ENCODE results near the gene PCGF3.

PCGF3 gene

GRCh38 chr4:709348-709747 is 3.7 kb downstream of the PCGF3 start:
- H3K4me3 ChIP-seq (ENCODE audit: low read depth, low read length): no peak overlapping the region
- H3K9me3 ChIP-seq (ENCODE audit: control insufficient read depth, insufficient read depth, low read depth, low read length): peaks cover 3% of the 10 kb centered on the region; the same call in 1 of the 2 replicates
- H3K4me1 ChIP-seq (ENCODE audit: control insufficient read depth, insufficient read depth, low read length): peaks cover 5% of the 10 kb centered on the region; the same call in 1 of the 2 replicates

GRCh38 chr4:710116-710515 is 4.5 kb downstream of the PCGF3 start:
- H3K4me3 ChIP-seq (ENCODE audit: low read depth, low read length): no peak overlapping the region
- H3K27me3 ChIP-seq (ENCODE audit: control insufficient read depth, insufficient read depth, low read length): no peaks in the 10 kb centered on the region
- H3K4me1 ChIP-seq (ENCODE audit: control insufficient read depth, insufficient read depth, low read length): peaks cover 5% of the 10 kb centered on the region; the same call in 1 of the 2 replicates
- no peak overlapping the region for H3K9ac ChIP-seq (ENCODE audit: low read length)
- peaks cover 31% of the 10 kb centered on the region for H3K36me3 ChIP-seq (ENCODE audit: control insufficient read depth, insufficient read depth, low read length)
- H3K9me3 ChIP-seq (ENCODE audit: control insufficient read depth, insufficient read depth, low read depth, low read length): peaks cover 3% of the 10 kb centered on the region; the same call in 1 of the 2 replicates
- H3K27ac ChIP-seq (ENCODE audit: low read depth, low read length): no peak overlapping the region

More at GRCh38 chr4:709348-709747, 3.7 kb downstream of the PCGF3 start:
- H3K27me3 ChIP-seq (ENCODE audit: control insufficient read depth, insufficient read depth, low read length): peaks cover 7% of the 10 kb centered on the region
- H3K27ac ChIP-seq (ENCODE audit: low read depth, low read length): no peak overlapping the region
- H3K9ac ChIP-seq (ENCODE audit: low read length): no peak overlapping the region
- H3K36me3 ChIP-seq (ENCODE audit: control insufficient read depth, insufficient read depth, low read length): peaks cover 28% of the 10 kb centered on the region

- Histone ChIP-seq H3K9ac (ENCODE audit: low read length) (no peak overlapping the region), H3K27ac (ENCODE audit: low read depth, low read length) (no peak overlapping the region), H3K4me3 (ENCODE audit: low read depth, low read length) (no peak overlapping the region), H3K36me3 (ENCODE audit: control insufficient read depth, insufficient read depth, low read length) (peaks cover 31% of the 10 kb centered on the region), H3K9me3 (ENCODE audit: control insufficient read depth, insufficient read depth, low read depth, low read length) (peaks cover 3% of the 10 kb centered on the region; the same call in 1 of the 2 replicates), H3K4me1 (ENCODE audit: control insufficient read depth, insufficient read depth, low read length) (peaks cover 5% of the 10 kb centered on the region; the same call in 1 of the 2 replicates), H3K27me3 (ENCODE audit: control insufficient read depth, insufficient read depth, low read length) (no peaks in the 10 kb centered on the region)
Observed at GRCh38 chr4:710916-711315, 5.3 kb downstream of the PCGF3 start.

GRCh38 chr4:712093-712492 is 6.5 kb downstream of the PCGF3 start:
- peaks cover 2% of the 10 kb centered on the region; the same call in 1 of the 2 replicates for H3K4me1 ChIP-seq (ENCODE audit: control insufficient read depth, insufficient read depth, low read length)
- no peak overlapping the region for H3K9ac ChIP-seq (ENCODE audit: low read length)
- no peak overlapping the region for H3K27ac ChIP-seq (ENCODE audit: low read depth, low read length)
- H3K4me3 ChIP-seq (ENCODE audit: low read depth, low read length): no peak overlapping the region
- peaks cover 3% of the 10 kb centered on the region; the same call in 1 of the 2 replicates for H3K9me3 ChIP-seq (ENCODE audit: control insufficient read depth, insufficient read depth, low read depth, low read length)
- no peaks in the 10 kb centered on the region for H3K27me3 ChIP-seq (ENCODE audit: control insufficient read depth, insufficient read depth, low read length)
- peaks cover 31% of the 10 kb centered on the region for H3K36me3 ChIP-seq (ENCODE audit: control insufficient read depth, insufficient read depth, low read length)

GRCh38 chr4:712916-713632 is 7.4 kb downstream of the PCGF3 start:
- no peak overlapping the region for H3K27ac ChIP-seq (ENCODE audit: low read depth, low read length)
- H3K36me3 ChIP-seq (ENCODE audit: control insufficient read depth, insufficient read depth, low read length): peaks cover 31% of the 10 kb centered on the region
- H3K9ac ChIP-seq (ENCODE audit: low read length): no peak overlapping the region
- H3K27me3 ChIP-seq (ENCODE audit: control insufficient read depth, insufficient read depth, low read length): no peaks in the 10 kb centered on the region
- peaks cover 3% of the 10 kb centered on the region; the same call in 1 of the 2 replicates for H3K9me3 ChIP-seq (ENCODE audit: control insufficient read depth, insufficient read depth, low read depth, low read length)
- no peaks in the 10 kb centered on the region for H3K4me1 ChIP-seq (ENCODE audit: control insufficient read depth, insufficient read depth, low read length)
- H3K4me3 ChIP-seq (ENCODE audit: low read depth, low read length): no peak overlapping the region

- Histone ChIP-seq H3K9ac (ENCODE audit: low read length) (no peak overlapping the region), H3K4me3 (ENCODE audit: low read depth, low read length) (no peak overlapping the region), H3K27me3 (ENCODE audit: control insufficient read depth, insufficient read depth, low read length) (no peaks in the 10 kb centered on the region), H3K4me1 (ENCODE audit: control insufficient read depth, insufficient read depth, low read length) (no peaks in the 10 kb centered on the region), H3K27ac (ENCODE audit: low read depth, low read length) (no peak overlapping the region), H3K9me3 (ENCODE audit: control insufficient read depth, insufficient read depth, low read depth, low read length) (peaks cover under 1% of the 10 kb centered on the region; the same call in 1 of the 2 replicates), H3K36me3 (ENCODE audit: control insufficient read depth, insufficient read depth, low read length) (peaks cover 23% of the 10 kb centered on the region)
Observed at GRCh38 chr4:714087-714486, 8.5 kb downstream of the PCGF3 start.

GRCh38 chr4:717601-718320 is 12.1 kb downstream of the PCGF3 start:
- Histone ChIP-seq H3K9ac (ENCODE audit: low read length) (no peak overlapping the region), H3K36me3 (ENCODE audit: control insufficient read depth, insufficient read depth, low read length) (peaks cover 26% of the 10 kb centered on the region), H3K27ac (ENCODE audit: low read depth, low read length) (no peak overlapping the region), H3K27me3 (ENCODE audit: control insufficient read depth, insufficient read depth, low read length) (no peaks in the 10 kb centered on the region), H3K4me1 (ENCODE audit: control insufficient read depth, insufficient read depth, low read length) (no peaks in the 10 kb centered on the region), H3K4me3 (ENCODE audit: low read depth, low read length) (no peak overlapping the region), H3K9me3 (ENCODE audit: control insufficient read depth, insufficient read depth, low read depth, low read length) (no peaks in the 10 kb centered on the region)

GRCh38 chr4:718460-718859 is 12.8 kb downstream of the PCGF3 start:
- no peaks in the 10 kb centered on the region for H3K4me1 ChIP-seq (ENCODE audit: control insufficient read depth, insufficient read depth, low read length)
- H3K27me3 ChIP-seq (ENCODE audit: control insufficient read depth, insufficient read depth, low read length): no peaks in the 10 kb centered on the region
- H3K4me3 ChIP-seq (ENCODE audit: low read depth, low read length): no peak overlapping the region
- H3K36me3 ChIP-seq (ENCODE audit: control insufficient read depth, insufficient read depth, low read length): peaks cover 33% of the 10 kb centered on the region
- no peak overlapping the region; the same call in 1 of the 2 replicates for H3K27ac ChIP-seq (ENCODE audit: low read depth, low read length)
- H3K9ac ChIP-seq (ENCODE audit: low read length): no peak overlapping the region
- H3K9me3 ChIP-seq (ENCODE audit: control insufficient read depth, insufficient read depth, low read depth, low read length): no peaks in the 10 kb centered on the region

- H3K9me3 ChIP-seq (ENCODE audit: control insufficient read depth, insufficient read depth, low read depth, low read length): no peaks in the 10 kb centered on the region
Observed at GRCh38 chr4:720111-720860, 14.7 kb downstream of the PCGF3 start.

GRCh38 chr4:721261-722168 is 15.9 kb downstream of the PCGF3 start:
- Histone ChIP-seq H3K4me3 (ENCODE audit: low read depth, low read length) (no peak overlapping the region), H3K4me1 (ENCODE audit: control insufficient read depth, insufficient read depth, low read length) (no peaks in the 10 kb centered on the region), H3K36me3 (ENCODE audit: control insufficient read depth, insufficient read depth, low read length) (peaks cover 27% of the 10 kb centered on the region), H3K27ac (ENCODE audit: low read depth, low read length) (no peak overlapping the region), H3K27me3 (ENCODE audit: control insufficient read depth, insufficient read depth, low read length) (no peaks in the 10 kb centered on the region), H3K9ac (ENCODE audit: low read length) (no peak overlapping the region), H3K9me3 (ENCODE audit: control insufficient read depth, insufficient read depth, low read depth, low read length) (no peaks in the 10 kb centered on the region)

More at GRCh38 chr4:720111-720860, 14.7 kb downstream of the PCGF3 start:
- H3K36me3 ChIP-seq (ENCODE audit: control insufficient read depth, insufficient read depth, low read length): peaks cover 27% of the 10 kb centered on the region
- H3K4me3 ChIP-seq (ENCODE audit: low read depth, low read length): no peak overlapping the region
- H3K4me1 ChIP-seq (ENCODE audit: control insufficient read depth, insufficient read depth, low read length): no peaks in the 10 kb centered on the region
- no peak overlapping the region for H3K9ac ChIP-seq (ENCODE audit: low read length)
- no peaks in the 10 kb centered on the region for H3K27me3 ChIP-seq (ENCODE audit: control insufficient read depth, insufficient read depth, low read length)
- H3K27ac ChIP-seq (ENCODE audit: low read depth, low read length): no peak overlapping the region

Measured in HUES6 (cell line).